Loucy (cell line): ENCODE data around the gene MRAS.
"Not testable (repeated sequence)": the region's sequence is repeated elsewhere in the genome, so short reads cannot be mapped to it uniquely, and the experiment has no call there.

Source experiments
- H2AFZ ChIP-seq: fragments of 200-600 bp; sonication (generic); 2 replicates; pipeline ENCODE4 v1.6.0; 2016; ENCODE audit warnings: antibody characterized with exemption, mild to moderate bottlenecking, low read length, moderate library complexity
- H3F3A ChIP-seq: fragments of 200-600 bp; 2 replicates; pipeline ENCODE4 v1.6.0; 2016; ENCODE audit warnings: antibody characterized with exemption, low read depth, mild to moderate bottlenecking
- H3K27me3 ChIP-seq: fragments of 200-600 bp; sonication (generic); 2 replicates; pipeline ENCODE4 v1.6.1; 2014; ENCODE audit warnings: low read length, mild to moderate bottlenecking; ENCODE audit not compliant: insufficient read depth, poor library complexity, severe bottlenecking
- H3K36me3 ChIP-seq: fragments of 200-600 bp; sonication (generic); 2 replicates; pipeline ENCODE4 v1.6.1; 2016; ENCODE audit warnings: low read length; ENCODE audit not compliant: insufficient read depth
- H3K4me1 ChIP-seq: fragments of 200-600 bp; sonication (generic); 2 replicates; pipeline ENCODE4 v1.5.1; 2014; ENCODE audit warnings: low read length, mild to moderate bottlenecking; ENCODE audit not compliant: insufficient read depth, poor library complexity, severe bottlenecking
- H3K4me2 ChIP-seq: fragments of 200-600 bp; sonication (generic); 2 replicates; pipeline ENCODE4 v1.6.0; 2014; ENCODE audit warnings: antibody characterized with exemption, low read length, low read depth, mild to moderate bottlenecking; ENCODE audit not compliant: poor library complexity, severe bottlenecking
- H3K4me3 ChIP-seq: fragments of 200-600 bp; sonication (generic); 2 replicates; pipeline ENCODE4 v1.5.1; 2014; ENCODE audit warnings: low read length, mild to moderate bottlenecking, mixed read lengths; ENCODE audit not compliant: poor library complexity, severe bottlenecking
- H3K79me2 ChIP-seq: fragments of 200-600 bp; sonication (generic); 2 replicates; pipeline ENCODE4 v1.6.1; 2014; ENCODE audit warnings: low read length; ENCODE audit not compliant: insufficient read depth
- H3K9ac ChIP-seq: fragments of 200-600 bp; sonication (generic); 2 replicates; pipeline ENCODE4 v1.6.0; 2014; ENCODE audit warnings: mild to moderate bottlenecking, low read depth, low read length, moderate library complexity; ENCODE audit not compliant: poor library complexity, severe bottlenecking
- H3K9me2 ChIP-seq: fragments of 200-600 bp; sonication (generic); replicated peaks from 2 replicates; pipeline ENCODE4 v1.6.1; 2016; ENCODE audit warnings: low read depth, low read length, mixed read lengths
- H3K9me3 ChIP-seq: fragments of 200-600 bp; sonication (generic); 2 replicates; pipeline ENCODE4 v1.6.1; 2014; ENCODE audit warnings: mild to moderate bottlenecking, antibody characterized with exemption, low read length, low read depth; ENCODE audit not compliant: insufficient read depth
- H4K20me1 ChIP-seq: fragments of 200-600 bp; sonication (generic); 2 replicates; pipeline ENCODE4 v1.6.0; 2014; ENCODE audit warnings: antibody characterized with exemption, low read length, mild to moderate bottlenecking; ENCODE audit not compliant: insufficient read depth, poor library complexity, severe bottlenecking
- CTCF ChIP-seq: fragments of 200-600 bp; sonication (generic); conservative IDR thresholded peaks from 2 replicates; pipeline ENCODE4 v1.5.1; 2014; ENCODE audit warnings: mild to moderate bottlenecking, antibody characterized with exemption, low read length
- EZH2phosphoT487 ChIP-seq: fragments of 200-600 bp; IDR thresholded peaks from 2 replicates; pipeline ENCODE4 v1.6.1; 2018; ENCODE audit warnings: antibody characterized with exemption, mild to moderate bottlenecking, moderate library complexity, borderline replicate concordance

MRAS gene

GRCh38 chr3:138412821-138413551 is 64.6 kb downstream of the MRAS start:
- no peak overlapping the region for H2AFZ ChIP-seq
- no peaks in the 10 kb centered on the region for H4K20me1 ChIP-seq
- H3K36me3 ChIP-seq = no peaks in the 10 kb centered on the region
- no peaks in the 10 kb centered on the region for H3K9me3 ChIP-seq
- H3K27me3 ChIP-seq = no peaks in the 10 kb centered on the region
- H3K4me2 ChIP-seq = no peak overlapping the region
- no peaks in the 10 kb centered on the region for H3K79me2 ChIP-seq
- no peaks in the 10 kb centered on the region for H3K9me2 ChIP-seq
- H3K9ac ChIP-seq = no peak overlapping the region
- no peaks in the 10 kb centered on the region for H3F3A ChIP-seq
- no peak overlapping the region for H3K4me3 ChIP-seq
- no peaks in the 10 kb centered on the region for H3K4me1 ChIP-seq
- no peak for TF ChIP-seq CTCF
- no peak for TF ChIP-seq EZH2phosphoT487

GRCh38 chr3:138416236-138416635 is 67.9 kb downstream of the MRAS start:
- H3K4me2 ChIP-seq, H4K20me1 ChIP-seq, H2AFZ ChIP-seq, H3K79me2 ChIP-seq, H3K27me3 ChIP-seq, H3K9me2 ChIP-seq, H3K9ac ChIP-seq, H3K36me3 ChIP-seq, H3K4me1 ChIP-seq, H3K4me3 ChIP-seq, H3F3A ChIP-seq, H3K9me3 ChIP-seq: not testable (repeated sequence)

DNA sequence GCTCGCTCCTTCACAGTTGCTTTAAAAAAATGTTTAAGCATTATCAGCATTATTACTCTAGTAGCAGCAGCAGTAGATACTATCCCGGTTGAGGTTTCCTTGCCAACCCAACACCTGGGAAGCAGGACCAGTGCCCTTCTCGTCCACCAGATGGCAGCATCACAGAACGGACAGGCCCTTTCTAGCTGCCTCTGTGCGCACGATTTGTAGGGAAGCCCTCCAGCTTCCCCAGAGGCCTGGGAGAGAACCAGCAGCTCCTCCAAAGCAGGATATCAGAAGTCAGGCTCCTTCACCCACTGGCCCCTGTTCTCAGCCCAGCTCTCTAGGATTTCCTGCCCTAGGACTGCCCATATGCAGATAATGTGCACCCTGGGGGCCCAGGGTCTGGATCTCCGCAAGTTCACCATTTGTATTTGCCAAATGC is 69.2 kb downstream of the MRAS start:
- no peak overlapping the region for H3K4me2 ChIP-seq

More for the DNA sequence above, 69.2 kb downstream of the MRAS start:
- Histone ChIP-seq H3K4me3 (no peak overlapping the region), H3F3A (no peaks in the 10 kb centered on the region), H3K27me3 (no peaks in the 10 kb centered on the region), H4K20me1 (no peaks in the 10 kb centered on the region), H3K4me1 (no peaks in the 10 kb centered on the region), H3K9me2 (no peaks in the 10 kb centered on the region), H3K9ac (no peak overlapping the region), H3K36me3 (no peaks in the 10 kb centered on the region), H3K9me3 (no peaks in the 10 kb centered on the region), H2AFZ (peak overlapping the region; percentile 44; the same call in 1 of the 2 replicates), H3K79me2 (no peaks in the 10 kb centered on the region)
- no peak for TF ChIP-seq EZH2phosphoT487
- peak; percentile 96 for TF ChIP-seq CTCF
